ENCODE measurements around the gene CFH. TPM values are rescaled to one million over a fixed set of nuclear protein-coding genes. Genes with fewer than 3 reads are reported as not detected.

Gene CFH
- total RNA-seq, 1 donor from 2014 or later, result not detected

GRCh38 chr1:196669693-196670092 lies 17.9 kb downstream of the CFH start:
- TF ChIP-seq CTCF (IDR thresholded peaks at IDR 0.05; ENCODE audit: partially characterized antibody, unreplicated experiment), result no peak
- no peak for DNase-seq
- Mint-ChIP-seq H3K27me3 (ENCODE audit: unreplicated experiment) (no peaks in the 10 kb centered on the region), H3K4me1 (ENCODE audit: low read depth, unreplicated experiment) (no peaks in the 10 kb centered on the region), H3K36me3 (ENCODE audit: unreplicated experiment) (peaks cover 5% of the 10 kb centered on the region), H3K27ac (ENCODE audit: unreplicated experiment) (no peak overlapping the region), H3K9me3 (ENCODE audit: unreplicated experiment) (peaks cover 3% of the 10 kb centered on the region), H3K4me3 (ENCODE audit: unreplicated experiment) (no peak overlapping the region)

- Mint-ChIP-seq H3K4me3 (ENCODE audit: unreplicated experiment) (no peak overlapping the region), H3K27me3 (ENCODE audit: unreplicated experiment) (no peaks in the 10 kb centered on the region), H3K4me1 (ENCODE audit: low read depth, unreplicated experiment) (no peaks in the 10 kb centered on the region), H3K36me3 (ENCODE audit: unreplicated experiment) (peaks cover 4% of the 10 kb centered on the region), H3K9me3 (ENCODE audit: unreplicated experiment) (peaks cover 1% of the 10 kb centered on the region), H3K27ac (ENCODE audit: unreplicated experiment) (no peak overlapping the region)
- no peak for DNase-seq
- no peak for TF ChIP-seq CTCF (IDR thresholded peaks at IDR 0.05; ENCODE audit: partially characterized antibody, unreplicated experiment)
Observed at GRCh38 chr1:196674908-196675307, 23.1 kb downstream of the CFH start.

- Mint-ChIP-seq H3K27me3 (ENCODE audit: unreplicated experiment) (no peaks in the 10 kb centered on the region), H3K4me1 (ENCODE audit: low read depth, unreplicated experiment) (no peaks in the 10 kb centered on the region), H3K4me3 (ENCODE audit: unreplicated experiment) (no peak overlapping the region), H3K9me3 (ENCODE audit: unreplicated experiment) (no peaks in the 10 kb centered on the region), H3K27ac (ENCODE audit: unreplicated experiment) (no peak overlapping the region), H3K36me3 (ENCODE audit: unreplicated experiment) (no peaks in the 10 kb centered on the region)
- TF ChIP-seq CTCF (IDR thresholded peaks at IDR 0.05; ENCODE audit: partially characterized antibody, unreplicated experiment), result no peak
- no peak for DNase-seq
Observed at GRCh38 chr1:196677781-196678509, 26.1 kb downstream of the CFH start.

- no peak for TF ChIP-seq CTCF (IDR thresholded peaks at IDR 0.05; ENCODE audit: partially characterized antibody, unreplicated experiment)
- H3K9me3 Mint-ChIP-seq (ENCODE audit: unreplicated experiment), result no peaks in the 10 kb centered on the region
- H3K4me1 Mint-ChIP-seq (ENCODE audit: low read depth, unreplicated experiment), result no peaks in the 10 kb centered on the region
- no peak overlapping the region for H3K4me3 Mint-ChIP-seq (ENCODE audit: unreplicated experiment)
- H3K27ac Mint-ChIP-seq (ENCODE audit: unreplicated experiment), result no peak overlapping the region
- H3K27me3 Mint-ChIP-seq (ENCODE audit: unreplicated experiment), result no peaks in the 10 kb centered on the region
- no peaks in the 10 kb centered on the region for H3K36me3 Mint-ChIP-seq (ENCODE audit: unreplicated experiment)
- DNase-seq, result no peak
Observed at GRCh38 chr1:196678510-196678884, 26.7 kb downstream of the CFH start.

GRCh38 chr1:196680107-196680506 lies 28.3 kb downstream of the CFH start:
- Mint-ChIP-seq H3K9me3 (ENCODE audit: unreplicated experiment) (peaks cover 2% of the 10 kb centered on the region), H3K4me1 (ENCODE audit: low read depth, unreplicated experiment) (no peaks in the 10 kb centered on the region), H3K36me3 (ENCODE audit: unreplicated experiment) (no peaks in the 10 kb centered on the region), H3K27me3 (ENCODE audit: unreplicated experiment) (no peaks in the 10 kb centered on the region), H3K27ac (ENCODE audit: unreplicated experiment) (no peak overlapping the region), H3K4me3 (ENCODE audit: unreplicated experiment) (no peak overlapping the region)
- no peak for TF ChIP-seq CTCF (IDR thresholded peaks at IDR 0.05; ENCODE audit: partially characterized antibody, unreplicated experiment)
- no peak for DNase-seq

Measured in glutamatergic neuron (in vitro differentiated cells).